ENCODE results near the gene CATSPERE. TPM values are rescaled to one million over a fixed set of nuclear protein-coding genes. Genes with fewer than 3 reads are reported as not detected.
A peak's percentile ranks its signal among the peaks of the same experiment; 100 is the strongest.
"Not testable (repeated sequence)": the region's sequence is repeated elsewhere in the genome, so short reads cannot be mapped to it uniquely, and the experiment has no call there.

CATSPERE gene
- total RNA-seq, 2 donors from 2014 or later, result 0.33 to 0.42 TPM

- 86 to 89% methylated on average over 3 of the region's 3 CpGs for WGBS, 2 experiments (ENCODE audit: insufficient coverage in 1 of 2, insufficient read length in 1 of 2)
- peaks cover 60% of the 10 kb centered on the region for H3K9me3 ChIP-seq (ENCODE audit: control insufficient read depth, low read length)
- Mint-ChIP-seq H3K27me3 (ENCODE audit: insufficient read depth) (no peaks in the 10 kb centered on the region), H3K36me3 (ENCODE audit: low read depth) (peaks cover 8% of the 10 kb centered on the region), H3K4me1 (no peaks in the 10 kb centered on the region), H3K4me3 (no peak overlapping the region), H3K27ac (no peak overlapping the region), H3K9me3 (peaks cover 46% of the 10 kb centered on the region)
- H3K27ac ChIP-seq (ENCODE audit: low read depth, low read length), result no peak overlapping the region
- DNase-seq, result no peak
- no peak overlapping the region for H3K9ac ChIP-seq (ENCODE audit: extremely low read depth, low read length, poor library complexity, severe bottlenecking)
- TF ChIP-seq CTCF (conservative IDR thresholded peaks at IDR 0.05), result no peak
- no peaks in the 10 kb centered on the region for H3K36me3 ChIP-seq (ENCODE audit: control insufficient read depth, insufficient read depth, low read length)
- peak overlapping the region; percentile 33 for H3K4me3 ChIP-seq (ENCODE audit: low read length)
- H3K27me3 ChIP-seq (ENCODE audit: control insufficient read depth, insufficient read depth, low read length, poor library complexity, severe bottlenecking), result no peaks in the 10 kb centered on the region
- no peaks in the 10 kb centered on the region for H3K4me1 ChIP-seq (ENCODE audit: control insufficient read depth, insufficient read depth, low read length)
Observed at GRCh38 chr1:244576259-244576892, 115.3 kb downstream of the CATSPERE start.

GRCh38 chr1:244578205-244578604, 117.1 kb downstream of the CATSPERE start:
- not testable (repeated sequence) for H3K27me3 ChIP-seq (ENCODE audit: control insufficient read depth, insufficient read depth, low read length, poor library complexity, severe bottlenecking); H3K36me3 ChIP-seq (ENCODE audit: control insufficient read depth, insufficient read depth, low read length); H3K4me3 Mint-ChIP-seq; H3K27me3 Mint-ChIP-seq (ENCODE audit: insufficient read depth); H3K27ac ChIP-seq (ENCODE audit: low read depth, low read length); H3K4me1 Mint-ChIP-seq; H3K27ac Mint-ChIP-seq; H3K4me3 ChIP-seq (ENCODE audit: low read length); DNase-seq; H3K4me1 ChIP-seq (ENCODE audit: control insufficient read depth, insufficient read depth, low read length); H3K9ac ChIP-seq (ENCODE audit: extremely low read depth, low read length, poor library complexity, severe bottlenecking); H3K36me3 Mint-ChIP-seq (ENCODE audit: low read depth)
- H3K9me3 ChIP-seq (ENCODE audit: control insufficient read depth, low read length), result peaks cover 50% of the 10 kb centered on the region
- WGBS, 2 experiments (ENCODE audit: insufficient coverage in 1 of 2, insufficient read length in 1 of 2), result 75 to 87% methylated on average over 3 to 7 of the region's 7 CpGs
- peaks cover 39% of the 10 kb centered on the region for H3K9me3 Mint-ChIP-seq

GRCh38 chr1:244583358-244583982, 122.4 kb downstream of the CATSPERE start:
- H3K36me3 ChIP-seq (ENCODE audit: control insufficient read depth, insufficient read depth, low read length), result no peaks in the 10 kb centered on the region
- DNase-seq, result peak; percentile 65
- no peaks in the 10 kb centered on the region for H3K9me3 ChIP-seq (ENCODE audit: control insufficient read depth, low read length)
- peak; percentile 30 for TF ChIP-seq CTCF (conservative IDR thresholded peaks at IDR 0.05)
- 85 to 98% methylated on average over 6 to 11 of the region's 11 CpGs for WGBS, 2 experiments (ENCODE audit: insufficient coverage in 1 of 2, insufficient read length in 1 of 2)
- H3K27me3 ChIP-seq (ENCODE audit: control insufficient read depth, insufficient read depth, low read length, poor library complexity, severe bottlenecking), result no peaks in the 10 kb centered on the region
- H3K9me3 Mint-ChIP-seq, result no peaks in the 10 kb centered on the region
- H3K36me3 Mint-ChIP-seq (ENCODE audit: low read depth), result no peaks in the 10 kb centered on the region
- H3K4me1 ChIP-seq (ENCODE audit: control insufficient read depth, insufficient read depth, low read length), result no peaks in the 10 kb centered on the region
- no peak overlapping the region for H3K4me3 Mint-ChIP-seq
- H3K27ac ChIP-seq (ENCODE audit: low read depth, low read length), result no peak overlapping the region
- H3K27me3 Mint-ChIP-seq (ENCODE audit: insufficient read depth), result no peaks in the 10 kb centered on the region
- H3K4me1 Mint-ChIP-seq, result no peaks in the 10 kb centered on the region
- no peak overlapping the region for H3K9ac ChIP-seq (ENCODE audit: extremely low read depth, low read length, poor library complexity, severe bottlenecking)
- H3K27ac Mint-ChIP-seq, result no peak overlapping the region
- H3K4me3 ChIP-seq (ENCODE audit: low read length), result no peak overlapping the region
